CD14-positive monocyte (primary cell): ENCODE data around the gene RAMAC. TPM values are rescaled to one million over a fixed set of nuclear protein-coding genes. Genes with fewer than 3 reads are reported as not detected.

Experiments
- DNase-seq, 3 donors: peaks; one replicate each; pipeline ENCODE4 v3.0.0-alpha.2; 2011 to 2022
- H2AFZ ChIP-seq: 2 replicates; pipeline ENCODE4 v1.6.0; 2012; ENCODE audit warnings: mild to moderate bottlenecking, low read depth, low read length, inconsistent platforms; ENCODE audit not compliant: insufficient read depth, poor library complexity, severe bottlenecking
- H3K27ac ChIP-seq, 2 donors: 1 replicate in 1 of 2; 2 replicates in 1 of 2; pipeline ENCODE4 v1.5.1; 2012 to 2013; ENCODE audit warnings: low read length in 2 of 2, control low read depth in 1 of 2, inconsistent platforms in 1 of 2, low read depth in 1 of 2, mild to moderate bottlenecking in 1 of 2
- H3K27me3 ChIP-seq, 2 donors: one replicate each; pipeline versions ENCODE4 v1.6.0 to v1.6.1; 2011 to 2013; ENCODE audit warnings: low read length in 2 of 2; ENCODE audit not compliant: control insufficient read depth in 2 of 2, insufficient read depth in 2 of 2
- H3K36me3 ChIP-seq, 2 donors: replicated peaks in 1 of 2; 1 replicate in 1 of 2; 2 replicates in 1 of 2; pipeline versions ENCODE4 v1.5.1 to v1.6.1; 2012 to 2013; ENCODE audit warnings: low read length in 2 of 2, control low read depth in 1 of 2, inconsistent platforms in 1 of 2, mild to moderate bottlenecking in 1 of 2; ENCODE audit not compliant: insufficient read depth in 2 of 2, control insufficient read depth in 1 of 2
- H3K4me1 ChIP-seq, 2 donors: 1 replicate in 1 of 2; 2 replicates in 1 of 2; pipeline versions ENCODE4 v1.5.1 to v1.6.1; 2012 to 2013; ENCODE audit warnings: low read length in 2 of 2, control low read depth in 1 of 2, inconsistent platforms in 1 of 2, mild to moderate bottlenecking in 1 of 2, moderate library complexity in 1 of 2; ENCODE audit not compliant: insufficient read depth in 2 of 2, control insufficient read depth in 1 of 2
- H3K4me2 ChIP-seq: replicated peaks from 2 replicates; pipeline ENCODE3; 2012; ENCODE audit warnings: low read length, moderate library complexity, mild to moderate bottlenecking; ENCODE audit not compliant: poor library complexity, severe bottlenecking; ENCODE audit errors: extremely low read depth
- H3K4me3 ChIP-seq, 3 experiments: fragments of 200-600 bp in 1 of 3; sonication (generic) in 1 of 3; replicated peaks in 1 of 3; 1 replicate in 2 of 3; 2 replicates in 1 of 3; pipeline ENCODE4 v1.5.1; 2011 to 2013; ENCODE audit warnings: low read length in 3 of 3, mild to moderate bottlenecking in 3 of 3, control low read depth in 2 of 3, low read depth in 2 of 3, inconsistent platforms in 1 of 3, moderate library complexity in 1 of 3
- H3K79me2 ChIP-seq: 2 replicates; pipeline ENCODE4 v1.6.0; 2012; ENCODE audit warnings: mild to moderate bottlenecking, control low read depth, inconsistent platforms, low read length, moderate library complexity; ENCODE audit not compliant: insufficient read depth
- H3K9ac ChIP-seq: 2 replicates; pipeline ENCODE4 v1.6.0; 2017; ENCODE audit warnings: low read length, mild to moderate bottlenecking; ENCODE audit not compliant: insufficient read depth, poor library complexity, severe bottlenecking
- H3K9me3 ChIP-seq, 2 donors: replicated peaks in 1 of 2; 1 replicate in 1 of 2; 2 replicates in 1 of 2; pipeline versions ENCODE4 v1.5.1 to v1.6.1; 2012 to 2013; ENCODE audit warnings: low read length in 2 of 2, control low read depth in 1 of 2; ENCODE audit not compliant: control insufficient read depth in 1 of 2, insufficient read depth in 1 of 2
- H4K20me1 ChIP-seq: 2 replicates; pipeline ENCODE4 v1.6.0; 2012; ENCODE audit warnings: mild to moderate bottlenecking, low read length, control low read depth, moderate library complexity; ENCODE audit not compliant: insufficient read depth
- H3K27ac Mint-ChIP-seq, 7 donors: one replicate each; pipeline ENCODE4 v1.8.0; 2020; ENCODE audit warnings: mild to moderate bottlenecking in 7 of 7, mixed read lengths in 7 of 7, moderate library complexity in 6 of 7, inconsistent platforms in 2 of 7
- H3K27me3 Mint-ChIP-seq, 3 donors: one replicate each; pipeline ENCODE4 v1.8.0; 2021 to 2022; ENCODE audit warnings: low read depth in 3 of 3, mild to moderate bottlenecking in 3 of 3, mixed read lengths in 3 of 3, moderate library complexity in 3 of 3, inconsistent platforms in 1 of 3
- H3K36me3 Mint-ChIP-seq, 2 donors: one replicate each; pipeline ENCODE4 v1.8.0; 2020; ENCODE audit warnings: mixed read lengths in 2 of 2, inconsistent platforms in 1 of 2, mild to moderate bottlenecking in 1 of 2
- H3K4me1 Mint-ChIP-seq: one replicate; pipeline ENCODE4 v1.8.0; 2020; ENCODE audit warnings: mild to moderate bottlenecking, mixed read lengths
- H3K4me3 Mint-ChIP-seq, 2 donors: one replicate each; pipeline ENCODE4 v1.8.0; 2020; ENCODE audit warnings: mild to moderate bottlenecking in 2 of 2, mixed read lengths in 2 of 2, moderate library complexity in 1 of 2
- H3K9me3 Mint-ChIP-seq, 7 donors: one replicate each; pipeline ENCODE4 v1.8.0; 2020 to 2022; ENCODE audit warnings: mixed read lengths in 7 of 7, mild to moderate bottlenecking in 6 of 7, moderate library complexity in 6 of 7, inconsistent platforms in 2 of 7
- CTCF ChIP-seq: fragments of 200-600 bp; IDR thresholded peaks from one replicate; pipeline ENCODE4 v1.8.0; 2022; ENCODE audit warnings: antibody characterized with exemption, mild to moderate bottlenecking
- WGBS: methylation state at CpG from one replicate; pipeline ENCODE4 v1.1.5; 2013; ENCODE audit warnings: missing lambda C conversion rate; ENCODE audit not compliant: insufficient coverage; 5-methylcytosine and 5-hydroxymethylcytosine counted together
- intact Hi-C, 2 donors: fragments of 100-400 bp; cut with micrococcal nuclease; formaldehyde crosslinking; loops; one replicate each; pipeline versions ENCODE4 v1.15.0 to v1.15.1; 2023
- polyA plus RNA-seq, 3 donors: library from polyadenylated mRNA; depleted of rRNA in 1 of 3; unstranded in 2 of 3; stranded (reverse) in 1 of 3; fragments of 300-500 nt in 2 of 3; fragments of >200 nt in 1 of 3; fragmentation: Illumina TruSeq in 2 of 3; gene quantifications; 1 replicate in 2 of 3; 2 replicates in 1 of 3; pipeline ENCODE4 v1.2.3, GENCODE V29; 2012 to 2021

RAMAC gene
- polyA plus RNA-seq, 3 donors: 6.1 to 39.9 (median 27.7) TPM

GRCh38 chr15:83036253-83036652, 50.2 kb downstream of the RAMAC start:
- no peak overlapping the region for H3K27ac ChIP-seq
- peaks cover 4% of the 10 kb centered on the region for H3K4me1 Mint-ChIP-seq
- no peaks in the 10 kb centered on the region for H3K27me3 Mint-ChIP-seq
- no peaks in the 10 kb centered on the region for H3K9me3 ChIP-seq
- H3K79me2 ChIP-seq: peaks cover 94% of the 10 kb centered on the region
- whole genome bisulfite sequencing: no CpG with 5 or more reads among the region's 6 CpGs
- no peaks in the 10 kb centered on the region for H3K4me1 ChIP-seq
- DNase-seq: no peak
- no peak overlapping the region for H2AFZ ChIP-seq
- no peak overlapping the region for H3K4me2 ChIP-seq
- H3K4me3 Mint-ChIP-seq: no peak overlapping the region
- peaks cover 36 to 73% of the 10 kb centered on the region in 2 donors for H3K36me3 ChIP-seq
- peaks cover 96% of the 10 kb centered on the region for H4K20me1 ChIP-seq
- no peaks in the 10 kb centered on the region for H3K27me3 ChIP-seq
- no peak overlapping the region for H3K4me3 ChIP-seq
- TF ChIP-seq CTCF: no peak
- intact Hi-C loops: no loop called here
- no peak overlapping the region for H3K27ac Mint-ChIP-seq
- peaks cover 0 to 7% (median 2%) of the 10 kb centered on the region in 7 donors for H3K9me3 Mint-ChIP-seq
- H3K9ac ChIP-seq: no peak overlapping the region
- H3K36me3 Mint-ChIP-seq: peaks cover 57 to 77% of the 10 kb centered on the region in 2 donors

GRCh38 chr15:83039206-83039605, 53.2 kb downstream of the RAMAC start:
- Histone ChIP-seq H4K20me1 (peaks cover 96% of the 10 kb centered on the region), H3K4me2 (no peak overlapping the region), H3K36me3 (peaks cover 33 to 80% of the 10 kb centered on the region in 2 donors), H3K4me3 (no peak overlapping the region), H3K79me2 (peaks cover 76% of the 10 kb centered on the region), H3K9me3 (no peaks in the 10 kb centered on the region), H3K4me1 (no peaks in the 10 kb centered on the region), H3K9ac (no peak overlapping the region), H3K27me3 (no peaks in the 10 kb centered on the region), H3K27ac (no peak overlapping the region), H2AFZ (no peak overlapping the region)
- Mint-ChIP-seq H3K27ac (peak overlapping the region in 6 of 7 donors; percentile 0 to 73 (median 30)), H3K4me1 (peaks cover 4% of the 10 kb centered on the region), H3K4me3 (no peak overlapping the region), H3K36me3 (peaks cover 63 to 81% of the 10 kb centered on the region in 2 donors), H3K27me3 (no peaks in the 10 kb centered on the region), H3K9me3 (peaks cover 0 to 2% (median 0%) of the 10 kb centered on the region in 7 donors)
- DNase-seq: no peak
- 80% methylated on average over 1 of the region's 1 CpG for WGBS
- no peak for TF ChIP-seq CTCF
- intact Hi-C loops: no loop called here

Other genes starting within 250 kb of the RAMAC start
- under 1 TPM in 1 of 3 donors, not detected in 2; 0.09 TPM for gene FSD2, start 180.1 kb upstream of the RAMAC start, polyA plus RNA-seq
- 1 to 10 TPM in 1 of 3 donors, under 1 TPM in 2; 0.69 to 7.8 (median 0.92) TPM for gene WHAMM, start 176.6 kb upstream of the RAMAC start, polyA plus RNA-seq
- gene HOMER2, start 33.5 kb upstream of the RAMAC start, polyA plus RNA-seq: 1 to 10 TPM in 2 of 3 donors, under 1 TPM in 1; 0.92 to 2.4 (median 1.6) TPM
- 10 to 100 TPM; 13.0 to 32.1 (median 25.7) TPM for gene C15orf40, start 25.4 kb downstream of the RAMAC start, polyA plus RNA-seq
- 10 to 100 TPM; 18.0 to 48.8 (median 37.2) TPM for gene BTBD1, start 81.0 kb downstream of the RAMAC start, polyA plus RNA-seq
- gene TM6SF1, start 121.4 kb downstream of the RAMAC start, polyA plus RNA-seq: 10 to 100 TPM; 21.3 to 46.0 (median 35.4) TPM
- 1 to 10 TPM in 1 of 3 donors, under 1 TPM in 2; 0.35 to 1.1 (median 0.69) TPM for gene HDGFL3, start 221.6 kb downstream of the RAMAC start, polyA plus RNA-seq